ENCODE results near the gene IFRD1. TPM values are rescaled to one million over a fixed set of nuclear protein-coding genes. Genes with fewer than 3 reads are reported as not detected.

The IFRD1 gene
- total RNA-seq, 1 experiment from 2014 or later = 78.8 TPM

GRCh38 chr7:112437072-112437471 is 13.2 kb upstream of the IFRD1 start:
- ChIA-PET CTCF (no interaction called here), POLR2A (no interaction called here)
- H3K4me3 Mint-ChIP-seq (ENCODE audit: unreplicated experiment) = no peak overlapping the region
- Histone ChIP-seq H3K4me1 (no peaks in the 10 kb centered on the region), H3K36me3 (ENCODE audit: control insufficient read depth, insufficient read depth, low read length) (no peaks in the 10 kb centered on the region), H3K4me3 (ENCODE audit: low read depth, low read length) (no peak overlapping the region), H3K9me3 (no peaks in the 10 kb centered on the region), H3K27me3 (replicated peaks; ENCODE audit: control insufficient read depth, insufficient read depth, low read length) (no peaks in the 10 kb centered on the region)
- no peaks in the 10 kb centered on the region for H3K36me3 Mint-ChIP-seq (ENCODE audit: insufficient read depth, unreplicated experiment)
- no TSS peak for BruUV-seq (replicated peaks)
- H3K27ac Mint-ChIP-seq (ENCODE audit: unreplicated experiment) = no peak overlapping the region
- no peaks in the 10 kb centered on the region for H3K9me3 Mint-ChIP-seq (ENCODE audit: unreplicated experiment)
- no peak for DNase-seq
- peaks cover 6% of the 10 kb centered on the region for H3K4me1 Mint-ChIP-seq (ENCODE audit: low read depth, unreplicated experiment)
- no peak for TF ChIP-seq CTCF (IDR thresholded peaks at IDR 0.05; ENCODE audit: insufficient read depth in 1 of 2, low read depth in 1 of 2, low read length in 1 of 2, severe bottlenecking in 1 of 2, unreplicated experiment in 1 of 2)
- H3K27me3 Mint-ChIP-seq (ENCODE audit: insufficient read depth, unreplicated experiment) = no peaks in the 10 kb centered on the region
- intact Hi-C loops (cut with micrococcal nuclease; ENCODE audit: unreplicated experiment) = no loop called here

- no peaks in the 10 kb centered on the region for H3K36me3 Mint-ChIP-seq (ENCODE audit: insufficient read depth, unreplicated experiment)
- H3K27me3 ChIP-seq (replicated peaks; ENCODE audit: control insufficient read depth, insufficient read depth, low read length) = no peaks in the 10 kb centered on the region
- no peaks in the 10 kb centered on the region for H3K36me3 ChIP-seq (ENCODE audit: control insufficient read depth, insufficient read depth, low read length)
- H3K27me3 Mint-ChIP-seq (ENCODE audit: insufficient read depth, unreplicated experiment) = no peaks in the 10 kb centered on the region
- no peak overlapping the region for H3K4me3 ChIP-seq (ENCODE audit: low read depth, low read length)
- POLR2A ChIA-PET = no interaction called here
- no peak overlapping the region for H3K27ac Mint-ChIP-seq (ENCODE audit: unreplicated experiment)
- H3K4me1 ChIP-seq = no peaks in the 10 kb centered on the region
- BruUV-seq (replicated peaks) = no TSS peak
- no peaks in the 10 kb centered on the region for H3K9me3 ChIP-seq
- CTCF ChIA-PET = no interaction called here
- no peak overlapping the region for H3K4me3 Mint-ChIP-seq (ENCODE audit: unreplicated experiment)
- TF ChIP-seq CTCF (IDR thresholded peaks at IDR 0.05; ENCODE audit: insufficient read depth in 1 of 2, low read depth in 1 of 2, low read length in 1 of 2, severe bottlenecking in 1 of 2, unreplicated experiment in 1 of 2) = no peak
- H3K4me1 Mint-ChIP-seq (ENCODE audit: low read depth, unreplicated experiment) = no peaks in the 10 kb centered on the region
- DNase-seq = no peak
- no peaks in the 10 kb centered on the region for H3K9me3 Mint-ChIP-seq (ENCODE audit: unreplicated experiment)
- intact Hi-C loops (cut with micrococcal nuclease; ENCODE audit: unreplicated experiment) = no loop called here
Measured at GRCh38 chr7:112439476-112439875, 10.8 kb upstream of the IFRD1 start.

- intact Hi-C loops (cut with micrococcal nuclease; ENCODE audit: unreplicated experiment) = no loop called here
- H3K9me3 ChIP-seq = no peaks in the 10 kb centered on the region
- TF ChIP-seq CTCF (IDR thresholded peaks at IDR 0.05; ENCODE audit: insufficient read depth in 1 of 2, low read depth in 1 of 2, low read length in 1 of 2, severe bottlenecking in 1 of 2, unreplicated experiment in 1 of 2) = no peak
- Mint-ChIP-seq H3K27ac (ENCODE audit: unreplicated experiment) (no peak overlapping the region), H3K9me3 (ENCODE audit: unreplicated experiment) (no peaks in the 10 kb centered on the region), H3K4me1 (ENCODE audit: low read depth, unreplicated experiment) (peaks cover 9% of the 10 kb centered on the region), H3K27me3 (ENCODE audit: insufficient read depth, unreplicated experiment) (no peaks in the 10 kb centered on the region), H3K4me3 (ENCODE audit: unreplicated experiment) (no peak overlapping the region), H3K36me3 (ENCODE audit: insufficient read depth, unreplicated experiment) (no peaks in the 10 kb centered on the region)
- H3K4me1 ChIP-seq = no peaks in the 10 kb centered on the region
- no peaks in the 10 kb centered on the region for H3K36me3 ChIP-seq (ENCODE audit: control insufficient read depth, insufficient read depth, low read length)
- ChIA-PET POLR2A (no interaction called here), CTCF (no interaction called here)
- no peak for DNase-seq
- BruUV-seq (replicated peaks) = no TSS peak
- no peak overlapping the region for H3K4me3 ChIP-seq (ENCODE audit: low read depth, low read length)
- no peaks in the 10 kb centered on the region for H3K27me3 ChIP-seq (replicated peaks; ENCODE audit: control insufficient read depth, insufficient read depth, low read length)
Measured at GRCh38 chr7:112442210-112442609, 8.1 kb upstream of the IFRD1 start.

All from Caco-2 (cell line).